Left ventricle myocardium inferior (tissue), 1 donor: ENCODE data around the gene LFNG. TPM values are rescaled to one million over a fixed set of nuclear protein-coding genes. Genes with fewer than 3 reads are reported as not detected.

Experiments
- DNase-seq: peaks from one replicate; pipeline ENCODE4 v3.0.0-alpha.2; 2020
- H3K27ac ChIP-seq: fragments of 200-600 bp; replicated peaks from 2 replicates; pipeline ENCODE4 v1.8.0; 2021
- H3K27me3 ChIP-seq: fragments of 200-600 bp; 2 replicates; pipeline ENCODE4 v1.8.0; 2021; ENCODE audit warnings: low read depth
- H3K36me3 ChIP-seq: fragments of 200-600 bp; 2 replicates; pipeline ENCODE4 v1.8.0; 2021
- H3K4me1 ChIP-seq: fragments of 200-600 bp; 2 replicates; pipeline ENCODE4 v1.8.0; 2021
- H3K4me3 ChIP-seq: fragments of 200-600 bp; 2 replicates; pipeline ENCODE4 v1.8.0; 2021; ENCODE audit warnings: mild to moderate bottlenecking, moderate library complexity
- H3K9me3 ChIP-seq: fragments of 200-600 bp; replicated peaks from 2 replicates; pipeline ENCODE4 v1.8.0; 2021
- intact Hi-C: fragments of 100-400 bp; cut with micrococcal nuclease; formaldehyde crosslinking; loops from one replicate; pipeline ENCODE4 v1.11.0; 2022
- total RNA-seq: library from RNA; stranded (reverse); fragmentation: NEBNext Ultra II Directional; extraction: Animal tissue kit (Norgen Biotek cat#: 25700); gene quantifications from one replicate; pipeline ENCODE4 v1.2.1, GENCODE V29; 2021
- TF ChIP-seq, protein P1 (sequence below): fragments of 200-600 bp; IDR thresholded peaks from 2 replicates; pipeline ENCODE4 v1.8.0; 2021; ENCODE audit warnings: antibody characterized with exemption, mild to moderate bottlenecking, borderline replicate concordance
- donor health status: DM: no; HTN: yes; CAD: no; lungs with severe emphysema.

The LFNG gene
- total RNA-seq, 1 donor from 2014 or later, result 5.2 TPM

GRCh38 chr7:2564970-2565540, 45.5 kb downstream of the LFNG start:
- Histone ChIP-seq H3K27me3 (no peaks in the 10 kb centered on the region), H3K4me1 (peaks cover 19% of the 10 kb centered on the region), H3K27ac (no peak overlapping the region), H3K36me3 (peaks cover 6% of the 10 kb centered on the region), H3K4me3 (no peak overlapping the region), H3K9me3 (no peaks in the 10 kb centered on the region)
- TF ChIP-seq, protein P1, sequence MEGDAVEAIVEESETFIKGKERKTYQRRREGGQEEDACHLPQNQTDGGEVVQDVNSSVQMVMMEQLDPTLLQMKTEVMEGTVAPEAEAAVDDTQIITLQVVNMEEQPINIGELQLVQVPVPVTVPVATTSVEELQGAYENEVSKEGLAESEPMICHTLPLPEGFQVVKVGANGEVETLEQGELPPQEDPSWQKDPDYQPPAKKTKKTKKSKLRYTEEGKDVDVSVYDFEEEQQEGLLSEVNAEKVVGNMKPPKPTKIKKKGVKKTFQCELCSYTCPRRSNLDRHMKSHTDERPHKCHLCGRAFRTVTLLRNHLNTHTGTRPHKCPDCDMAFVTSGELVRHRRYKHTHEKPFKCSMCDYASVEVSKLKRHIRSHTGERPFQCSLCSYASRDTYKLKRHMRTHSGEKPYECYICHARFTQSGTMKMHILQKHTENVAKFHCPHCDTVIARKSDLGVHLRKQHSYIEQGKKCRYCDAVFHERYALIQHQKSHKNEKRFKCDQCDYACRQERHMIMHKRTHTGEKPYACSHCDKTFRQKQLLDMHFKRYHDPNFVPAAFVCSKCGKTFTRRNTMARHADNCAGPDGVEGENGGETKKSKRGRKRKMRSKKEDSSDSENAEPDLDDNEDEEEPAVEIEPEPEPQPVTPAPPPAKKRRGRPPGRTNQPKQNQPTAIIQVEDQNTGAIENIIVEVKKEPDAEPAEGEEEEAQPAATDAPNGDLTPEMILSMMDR, result no peak
- no peak for DNase-seq
- intact Hi-C loops, result loop anchor here (5.0 kb wide), 1 partner anchor 117 kb away; no protein-coding TSS in a partner anchor

GRCh38 chr7:2566348-2566889, 46.8 kb downstream of the LFNG start:
- no peak for DNase-seq
- intact Hi-C loops, result loop anchor here (5.0 kb wide), 1 partner anchor 116 kb away; no protein-coding TSS in a partner anchor
- Histone ChIP-seq H3K4me1 (peaks cover 15% of the 10 kb centered on the region), H3K27ac (peak overlapping the region; percentile 11), H3K4me3 (peak overlapping the region; percentile 25), H3K36me3 (peaks cover 6% of the 10 kb centered on the region), H3K9me3 (no peaks in the 10 kb centered on the region), H3K27me3 (no peaks in the 10 kb centered on the region)
- TF ChIP-seq, protein P1, result no peak

DNA sequence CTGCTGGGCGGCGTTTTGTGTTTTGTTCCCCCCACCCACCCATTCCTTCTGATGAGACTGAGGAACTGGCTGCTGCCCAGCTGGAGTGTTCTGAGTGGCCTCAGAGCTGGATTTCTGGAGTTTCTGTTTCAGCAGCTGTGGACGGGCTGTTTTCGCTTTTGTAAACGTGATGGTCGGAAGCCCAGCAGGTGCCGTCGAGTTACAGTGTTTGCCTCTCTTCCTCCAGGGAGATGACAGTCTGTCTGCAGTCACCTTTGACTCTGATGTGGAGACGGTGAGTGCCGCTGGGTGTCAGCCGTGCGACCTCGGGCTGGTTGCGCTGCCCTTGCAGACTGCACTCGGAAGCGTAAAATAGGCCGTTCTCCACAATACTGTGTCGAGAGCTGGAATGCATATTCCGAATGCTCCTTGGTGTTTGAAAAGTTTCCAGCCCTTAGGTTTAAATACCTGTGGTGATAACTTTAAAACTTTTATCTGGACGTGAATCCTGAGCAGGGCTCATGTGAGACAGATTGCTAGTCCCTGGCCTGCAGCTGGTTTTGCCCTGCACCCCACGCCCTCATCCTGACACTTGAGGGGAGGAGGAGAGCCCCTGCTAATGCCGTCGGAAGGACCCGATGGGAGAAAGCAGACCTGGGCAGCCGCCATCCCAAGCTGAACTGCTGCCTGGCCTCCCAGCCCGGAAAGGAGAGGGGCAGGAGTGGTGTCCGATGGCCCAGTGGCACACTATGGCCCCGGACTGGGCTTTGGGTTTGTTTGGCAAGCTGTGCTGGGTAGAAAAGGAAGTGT, 47.5 kb downstream of the LFNG start:
- peak overlapping the region; percentile 11 for H3K27ac ChIP-seq
- peaks cover 15% of the 10 kb centered on the region for H3K4me1 ChIP-seq
- no peaks in the 10 kb centered on the region for H3K27me3 ChIP-seq
- TF ChIP-seq, protein P1, result no peak
- H3K9me3 ChIP-seq, result no peaks in the 10 kb centered on the region
- intact Hi-C loops, result loop anchor here (5.0 kb wide), 1 partner anchor 115 kb away; no protein-coding TSS in a partner anchor
- peaks cover 11% of the 10 kb centered on the region for H3K36me3 ChIP-seq
- peak; percentile 43 for DNase-seq
- peak overlapping the region; percentile 25 for H3K4me3 ChIP-seq

- peaks cover 16% of the 10 kb centered on the region for H3K36me3 ChIP-seq
- H3K4me1 ChIP-seq, result peaks cover 15% of the 10 kb centered on the region
- DNase-seq, result peak; percentile 40
- no peaks in the 10 kb centered on the region for H3K27me3 ChIP-seq
- no peak overlapping the region for H3K4me3 ChIP-seq
- H3K27ac ChIP-seq, result no peak overlapping the region
- TF ChIP-seq, protein P1, result peak; percentile 76
- intact Hi-C loops, result loop anchor here (5.0 kb wide), 1 partner anchor 115 kb away; no protein-coding TSS in a partner anchor
- no peaks in the 10 kb centered on the region for H3K9me3 ChIP-seq
Observed at GRCh38 chr7:2567679-2568278, 48.2 kb downstream of the LFNG start.

DNA sequence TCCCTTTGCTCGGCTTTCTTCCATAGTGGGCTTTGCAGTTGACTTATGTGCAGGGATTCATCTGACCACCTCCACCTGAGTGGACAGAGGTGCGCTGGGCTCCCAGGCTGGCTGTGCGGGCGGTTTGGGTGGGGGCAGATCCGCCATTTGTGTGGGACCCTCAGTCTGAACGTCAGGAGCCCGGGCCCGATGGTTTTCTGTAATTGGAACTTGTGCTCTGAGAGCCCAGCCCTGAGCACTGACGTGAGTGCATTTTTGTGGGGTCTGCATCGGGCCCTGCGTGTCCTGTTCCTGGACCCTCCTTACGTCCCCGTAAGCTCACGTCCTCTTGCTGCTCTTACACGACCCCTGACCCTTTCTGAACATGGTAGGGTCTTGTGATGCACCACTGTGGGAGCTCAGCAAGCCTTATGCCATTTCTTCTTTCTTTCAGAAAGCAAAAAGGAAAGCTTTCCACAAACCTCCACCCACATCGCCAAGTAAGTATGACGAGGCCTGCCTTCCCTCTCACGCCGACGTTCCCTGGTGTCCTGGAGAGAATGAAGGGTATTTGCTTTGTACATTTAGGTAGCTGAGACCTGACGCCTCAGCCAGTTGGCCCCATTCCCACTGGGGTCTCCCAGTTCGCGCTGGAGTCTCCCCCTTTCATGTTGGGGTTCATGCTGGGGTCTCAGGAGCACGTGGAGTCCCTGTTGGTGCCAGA, 49.1 kb downstream of the LFNG start:
- H3K9me3 ChIP-seq, result no peaks in the 10 kb centered on the region
- H3K27ac ChIP-seq, result no peak overlapping the region
- intact Hi-C loops, result loop anchor here (5.0 kb wide), 1 partner anchor 114 kb away; no protein-coding TSS in a partner anchor
- TF ChIP-seq, protein P1, result no peak
- no peak for DNase-seq
- H3K27me3 ChIP-seq, result no peaks in the 10 kb centered on the region
- H3K4me3 ChIP-seq, result no peak overlapping the region
- H3K4me1 ChIP-seq, result peaks cover 15% of the 10 kb centered on the region
- H3K36me3 ChIP-seq, result peaks cover 21% of the 10 kb centered on the region
